ENCODE measurements around the gene ZNF460. TPM values are rescaled to one million over a fixed set of nuclear protein-coding genes. Genes with fewer than 3 reads are reported as not detected.

Gene ZNF460
- total RNA-seq, 1 donor from 2014 or later: 101 TPM

GRCh38 chr19:57302727-57303401 is 22.6 kb downstream of the ZNF460 start:
- peaks cover 2 to 4% (median 3%) of the 10 kb centered on the region in 3 donors for H3K36me3 ChIP-seq (ENCODE audit: control insufficient read depth in 3 of 3, insufficient read depth in 3 of 3, low read length in 3 of 3)
- H3K4me3 ChIP-seq (ENCODE audit: low read length in 3 of 3): peak overlapping the region; percentile 17 to 60 (median 41)
- H3K9ac ChIP-seq (ENCODE audit: low read depth in 1 of 3, low read length in 3 of 3): peak overlapping the region in 2 of 3 donors; percentile 20 to 47
- H3K9me3 ChIP-seq (ENCODE audit: control insufficient read depth in 3 of 3, low read length in 3 of 3): no peaks in the 10 kb centered on the region
- no peaks in the 10 kb centered on the region for H3K27me3 ChIP-seq (ENCODE audit: control insufficient read depth in 3 of 3, insufficient read depth in 3 of 3, low read length in 3 of 3)
- H3K27ac ChIP-seq (ENCODE audit: low read depth, low read length): peak overlapping the region; percentile 63
- H3K4me1 ChIP-seq (ENCODE audit: control insufficient read depth in 3 of 3, insufficient read depth in 3 of 3, low read length in 3 of 3): peaks cover 23 to 25% (median 24%) of the 10 kb centered on the region in 3 donors

DNA sequence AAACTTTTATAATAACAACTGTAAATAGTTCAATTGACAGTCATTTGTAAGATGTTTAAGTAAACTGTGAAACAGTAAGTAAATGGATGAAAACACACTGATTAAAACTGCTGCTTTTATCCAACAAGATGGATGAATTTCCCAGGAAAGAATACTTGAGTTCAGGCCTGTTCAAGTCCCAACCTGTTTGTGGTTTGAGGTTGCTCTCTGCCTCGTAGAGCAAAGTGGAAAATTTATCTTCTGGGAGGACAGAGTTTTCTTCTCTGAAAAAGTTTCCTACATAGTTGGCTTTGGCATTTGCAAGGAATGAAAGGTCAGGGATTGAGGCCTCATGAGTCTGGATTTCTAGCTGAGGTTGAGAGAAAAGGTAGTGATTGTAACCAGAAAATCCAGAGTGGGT is 24.8 kb downstream of the ZNF460 start:
- H3K36me3 ChIP-seq (ENCODE audit: control insufficient read depth in 3 of 3, insufficient read depth in 3 of 3, low read length in 3 of 3): peaks cover 2 to 8% (median 2%) of the 10 kb centered on the region in 3 donors
- H3K27me3 ChIP-seq (ENCODE audit: control insufficient read depth in 3 of 3, insufficient read depth in 3 of 3, low read length in 3 of 3): no peaks in the 10 kb centered on the region
- peaks cover 23 to 25% (median 24%) of the 10 kb centered on the region in 3 donors for H3K4me1 ChIP-seq (ENCODE audit: control insufficient read depth in 3 of 3, insufficient read depth in 3 of 3, low read length in 3 of 3)
- H3K9ac ChIP-seq (ENCODE audit: low read depth in 1 of 3, low read length in 3 of 3): peak overlapping the region in 1 of 3 donors; percentile 2
- H3K27ac ChIP-seq (ENCODE audit: low read depth, low read length): no peak overlapping the region
- no peak overlapping the region for H3K4me3 ChIP-seq (ENCODE audit: low read length in 3 of 3)
- H3K9me3 ChIP-seq (ENCODE audit: control insufficient read depth in 3 of 3, low read length in 3 of 3): peaks cover 0 to 2% (median 0%) of the 10 kb centered on the region in 3 donors

DNA sequence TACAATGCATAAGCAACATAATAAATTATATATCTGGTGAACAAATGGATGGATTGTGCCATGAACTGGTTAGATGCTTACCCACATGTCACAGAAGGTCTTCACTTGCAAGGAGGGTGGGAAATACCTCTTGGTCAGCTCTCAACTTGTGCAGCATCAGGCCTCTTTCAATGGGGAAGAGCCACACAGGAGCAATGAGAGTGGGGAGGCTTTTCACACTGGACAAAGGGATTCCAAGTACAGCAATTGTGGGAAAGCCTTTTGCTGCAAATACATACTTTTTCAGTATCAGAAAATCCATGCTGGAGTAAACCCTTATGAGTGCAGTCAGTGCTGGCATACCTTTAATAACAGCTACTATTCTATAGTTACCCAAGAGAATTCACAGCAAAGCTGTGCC is 28.2 kb downstream of the ZNF460 start:
- peaks cover 0 to under 1% (median 0%) of the 10 kb centered on the region in 3 donors for H3K4me1 ChIP-seq (ENCODE audit: control insufficient read depth in 3 of 3, insufficient read depth in 3 of 3, low read length in 3 of 3)
- peaks cover 0 to 2% (median 0%) of the 10 kb centered on the region in 3 donors for H3K9me3 ChIP-seq (ENCODE audit: control insufficient read depth in 3 of 3, low read length in 3 of 3)
- H3K27ac ChIP-seq (ENCODE audit: low read depth, low read length): no peak overlapping the region
- no peak overlapping the region for H3K9ac ChIP-seq (ENCODE audit: low read depth in 1 of 3, low read length in 3 of 3)
- no peaks in the 10 kb centered on the region for H3K27me3 ChIP-seq (ENCODE audit: control insufficient read depth in 3 of 3, insufficient read depth in 3 of 3, low read length in 3 of 3)
- no peak overlapping the region for H3K4me3 ChIP-seq (ENCODE audit: low read length in 3 of 3)
- peaks cover 0 to 4% (median 0%) of the 10 kb centered on the region in 3 donors for H3K36me3 ChIP-seq (ENCODE audit: control insufficient read depth in 3 of 3, insufficient read depth in 3 of 3, low read length in 3 of 3)

DNA sequence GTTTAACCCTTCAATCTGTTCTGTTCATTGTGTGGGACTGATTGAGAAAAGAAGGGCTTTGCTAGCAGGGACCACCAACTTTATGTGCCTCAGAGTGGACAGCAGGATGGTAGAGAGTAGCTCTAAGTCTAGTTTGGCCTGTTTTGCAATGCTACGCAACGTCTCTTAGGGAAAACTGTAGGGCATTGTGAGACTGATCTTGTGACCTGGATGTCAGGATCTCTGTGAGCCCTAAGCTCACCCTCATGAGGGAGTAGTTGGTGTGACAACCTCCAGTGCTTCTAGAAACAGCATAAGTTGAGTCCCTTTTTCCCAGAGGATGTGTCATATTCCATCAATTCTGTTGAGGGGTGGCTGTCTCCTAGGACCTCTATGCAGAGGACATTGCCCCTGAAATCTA is 30.5 kb downstream of the ZNF460 start:
- peaks cover 0 to 4% (median 0%) of the 10 kb centered on the region in 3 donors for H3K36me3 ChIP-seq (ENCODE audit: control insufficient read depth in 3 of 3, insufficient read depth in 3 of 3, low read length in 3 of 3)
- no peaks in the 10 kb centered on the region for H3K4me1 ChIP-seq (ENCODE audit: control insufficient read depth in 3 of 3, insufficient read depth in 3 of 3, low read length in 3 of 3)
- no peak overlapping the region for H3K27ac ChIP-seq (ENCODE audit: low read depth, low read length)
- peaks cover 0 to 2% (median 0%) of the 10 kb centered on the region in 3 donors for H3K9me3 ChIP-seq (ENCODE audit: control insufficient read depth in 3 of 3, low read length in 3 of 3)
- H3K4me3 ChIP-seq (ENCODE audit: low read length in 3 of 3): no peak overlapping the region
- H3K27me3 ChIP-seq (ENCODE audit: control insufficient read depth in 3 of 3, insufficient read depth in 3 of 3, low read length in 3 of 3): no peaks in the 10 kb centered on the region
- H3K9ac ChIP-seq (ENCODE audit: low read depth in 1 of 3, low read length in 3 of 3): no peak overlapping the region

GRCh38 chr19:57314146-57314545 is 33.9 kb downstream of the ZNF460 start:
- Histone ChIP-seq H3K36me3 (ENCODE audit: control insufficient read depth in 3 of 3, insufficient read depth in 3 of 3, low read length in 3 of 3) (no peaks in the 10 kb centered on the region), H3K4me3 (ENCODE audit: low read length in 3 of 3) (no peak overlapping the region), H3K9me3 (ENCODE audit: control insufficient read depth in 3 of 3, low read length in 3 of 3) (no peaks in the 10 kb centered on the region), H3K9ac (ENCODE audit: low read depth in 1 of 3, low read length in 3 of 3) (no peak overlapping the region), H3K27ac (ENCODE audit: low read depth, low read length) (no peak overlapping the region), H3K4me1 (ENCODE audit: control insufficient read depth in 3 of 3, insufficient read depth in 3 of 3, low read length in 3 of 3) (peaks cover 0 to 2% (median 0%) of the 10 kb centered on the region in 3 donors), H3K27me3 (ENCODE audit: control insufficient read depth in 3 of 3, insufficient read depth in 3 of 3, low read length in 3 of 3) (no peaks in the 10 kb centered on the region)

DNA sequence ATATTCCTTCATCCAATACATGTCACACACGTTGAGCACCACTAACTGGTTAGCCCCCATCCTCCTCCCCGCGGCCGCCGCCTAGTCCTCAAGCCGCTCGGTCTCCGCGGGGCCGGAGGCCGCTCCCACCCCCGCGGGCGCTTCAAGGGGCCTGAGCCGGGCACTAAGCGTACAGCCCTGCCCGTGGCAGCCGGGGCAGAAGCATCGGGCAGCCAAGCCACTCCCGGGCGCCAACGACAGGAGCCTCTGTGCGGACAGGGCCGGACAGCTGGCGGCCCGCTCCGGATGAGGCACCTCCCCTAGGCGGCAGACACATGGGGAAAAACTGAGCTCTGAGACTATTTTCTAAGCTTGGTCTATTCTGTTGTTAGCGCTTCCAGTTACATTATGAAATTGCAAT is 37.2 kb downstream of the ZNF460 start:
- H3K9me3 ChIP-seq (ENCODE audit: control insufficient read depth in 3 of 3, low read length in 3 of 3): no peaks in the 10 kb centered on the region
- H3K36me3 ChIP-seq (ENCODE audit: control insufficient read depth in 3 of 3, insufficient read depth in 3 of 3, low read length in 3 of 3): no peaks in the 10 kb centered on the region
- peak overlapping the region in 2 of 3 donors; percentile 30 to 33 for H3K4me3 ChIP-seq (ENCODE audit: low read length in 3 of 3)
- no peaks in the 10 kb centered on the region for H3K27me3 ChIP-seq (ENCODE audit: control insufficient read depth in 3 of 3, insufficient read depth in 3 of 3, low read length in 3 of 3)
- peak overlapping the region in 2 of 3 donors; percentile 36 to 47 for H3K9ac ChIP-seq (ENCODE audit: low read depth in 1 of 3, low read length in 3 of 3)
- H3K27ac ChIP-seq (ENCODE audit: low read depth, low read length): no peak overlapping the region
- H3K4me1 ChIP-seq (ENCODE audit: control insufficient read depth in 3 of 3, insufficient read depth in 3 of 3, low read length in 3 of 3): peaks cover 17 to 20% (median 17%) of the 10 kb centered on the region in 3 donors

- H3K27ac ChIP-seq (ENCODE audit: low read depth, low read length): peak overlapping the region; percentile 91
- peak overlapping the region; percentile 84 to 91 (median 88) for H3K4me3 ChIP-seq (ENCODE audit: low read length in 3 of 3)
- no peaks in the 10 kb centered on the region for H3K9me3 ChIP-seq (ENCODE audit: control insufficient read depth in 3 of 3, low read length in 3 of 3)
- H3K27me3 ChIP-seq (ENCODE audit: control insufficient read depth in 3 of 3, insufficient read depth in 3 of 3, low read length in 3 of 3): no peaks in the 10 kb centered on the region
- peaks cover 17 to 25% (median 22%) of the 10 kb centered on the region in 3 donors for H3K4me1 ChIP-seq (ENCODE audit: control insufficient read depth in 3 of 3, insufficient read depth in 3 of 3, low read length in 3 of 3)
- peaks cover 14 to 16% (median 14%) of the 10 kb centered on the region in 3 donors for H3K36me3 ChIP-seq (ENCODE audit: control insufficient read depth in 3 of 3, insufficient read depth in 3 of 3, low read length in 3 of 3)
- peak overlapping the region; percentile 95 to 98 (median 96) for H3K9ac ChIP-seq (ENCODE audit: low read depth in 1 of 3, low read length in 3 of 3)
Measured at GRCh38 chr19:57319869-57320179, 39.5 kb downstream of the ZNF460 start.

GRCh38 chr19:57320180-57321084 is 40.1 kb downstream of the ZNF460 start, which contains the start of gene ZNF543:
Gene ZNF543 (plus strand): TSS chr19:57320472. CDS start chr19:57320854, 382 bp downstream.
- peak within 1 kb of the TSS; percentile 84 to 91 (median 88) for H3K4me3 ChIP-seq (ENCODE audit: low read length in 3 of 3)
- peaks cover 20 to 22% (median 20%) of the 10 kb centered on the region in 3 donors for H3K36me3 ChIP-seq (ENCODE audit: control insufficient read depth in 3 of 3, insufficient read depth in 3 of 3, low read length in 3 of 3)
- no peaks in the 10 kb centered on the region for H3K9me3 ChIP-seq (ENCODE audit: control insufficient read depth in 3 of 3, low read length in 3 of 3)
- H3K27ac ChIP-seq (ENCODE audit: low read depth, low read length): peak within 1 kb of the TSS; percentile 91
- H3K9ac ChIP-seq (ENCODE audit: low read depth in 1 of 3, low read length in 3 of 3): peak within 1 kb of the TSS; percentile 95 to 98 (median 96)
- H3K4me1 ChIP-seq (ENCODE audit: control insufficient read depth in 3 of 3, insufficient read depth in 3 of 3, low read length in 3 of 3): peaks cover 17 to 25% (median 22%) of the 10 kb centered on the region in 3 donors
- H3K27me3 ChIP-seq (ENCODE audit: control insufficient read depth in 3 of 3, insufficient read depth in 3 of 3, low read length in 3 of 3): no peaks in the 10 kb centered on the region

- peak overlapping the region; percentile 84 to 91 (median 88) for H3K4me3 ChIP-seq (ENCODE audit: low read length in 3 of 3)
- peaks cover 26 to 27% (median 26%) of the 10 kb centered on the region in 3 donors for H3K36me3 ChIP-seq (ENCODE audit: control insufficient read depth in 3 of 3, insufficient read depth in 3 of 3, low read length in 3 of 3)
- peak overlapping the region; percentile 95 to 98 (median 96) for H3K9ac ChIP-seq (ENCODE audit: low read depth in 1 of 3, low read length in 3 of 3)
- H3K4me1 ChIP-seq (ENCODE audit: control insufficient read depth in 3 of 3, insufficient read depth in 3 of 3, low read length in 3 of 3): peaks cover 17 to 25% (median 22%) of the 10 kb centered on the region in 3 donors
- H3K27me3 ChIP-seq (ENCODE audit: control insufficient read depth in 3 of 3, insufficient read depth in 3 of 3, low read length in 3 of 3): no peaks in the 10 kb centered on the region
- peak overlapping the region; percentile 91 for H3K27ac ChIP-seq (ENCODE audit: low read depth, low read length)
- H3K9me3 ChIP-seq (ENCODE audit: control insufficient read depth in 3 of 3, low read length in 3 of 3): peaks cover 0 to 2% (median 0%) of the 10 kb centered on the region in 3 donors
Measured at GRCh38 chr19:57321116-57321515, 40.8 kb downstream of the ZNF460 start.

Data from skeletal muscle tissue (tissue), 4 donors.